Activated T-cell treated with anti-CD3 and anti-CD28 coated beads, Interleukin-2, amount 50 U/mL, for 48 hours (primary cell): ENCODE measurements around the gene STMN1.

ENCODE experiments used
- DNase-seq, 2 experiments: peaks; one replicate each; pipeline ENCODE4 v3.0.0-alpha.2; 2020

STMN1 gene

GRCh38 chr1:25918615-25919014 lies 12.4 kb upstream of the STMN1 start:
- DNase-seq: no peak

DNA sequence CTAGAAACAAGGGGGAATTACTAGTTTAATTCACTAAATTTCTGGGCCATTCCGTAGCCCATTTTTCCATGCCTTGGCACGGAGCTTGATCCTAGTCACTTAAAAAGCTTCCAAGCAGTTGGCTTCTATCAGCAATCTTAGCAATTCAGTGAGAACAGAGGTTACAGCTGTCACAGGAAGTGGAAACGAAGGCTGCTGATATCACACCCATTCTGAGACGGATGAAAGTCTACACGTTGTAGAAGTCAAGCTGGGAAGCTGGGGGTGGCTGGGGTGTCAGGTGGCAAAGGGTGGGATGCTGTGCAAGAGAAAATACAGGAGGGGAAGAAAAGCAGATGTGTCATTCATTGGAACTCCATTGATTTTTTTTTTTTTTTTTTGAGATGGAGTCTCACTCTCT lies 11.8 kb upstream of the STMN1 start:
- DNase-seq: no peak

DNA sequence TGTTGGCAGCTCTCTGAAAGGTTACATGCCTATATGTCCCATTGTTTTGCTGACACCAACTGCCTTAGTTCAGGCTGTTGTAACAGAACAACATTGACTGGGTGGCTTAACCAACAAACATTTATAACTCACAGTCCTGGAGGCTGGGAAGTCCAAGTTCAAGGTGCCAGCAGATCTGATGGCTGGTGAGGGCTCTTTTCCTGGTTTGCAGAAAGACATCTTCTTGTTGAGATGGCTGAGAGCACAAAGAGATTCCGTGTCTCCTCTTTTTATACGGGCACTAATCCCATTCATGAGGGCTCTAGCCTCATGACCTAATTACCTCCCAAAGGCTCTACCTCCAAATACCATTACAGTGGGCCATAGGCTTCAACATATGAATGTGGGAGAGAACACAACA lies 10.2 kb upstream of the STMN1 start:
- DNase-seq: no peak

DNA sequence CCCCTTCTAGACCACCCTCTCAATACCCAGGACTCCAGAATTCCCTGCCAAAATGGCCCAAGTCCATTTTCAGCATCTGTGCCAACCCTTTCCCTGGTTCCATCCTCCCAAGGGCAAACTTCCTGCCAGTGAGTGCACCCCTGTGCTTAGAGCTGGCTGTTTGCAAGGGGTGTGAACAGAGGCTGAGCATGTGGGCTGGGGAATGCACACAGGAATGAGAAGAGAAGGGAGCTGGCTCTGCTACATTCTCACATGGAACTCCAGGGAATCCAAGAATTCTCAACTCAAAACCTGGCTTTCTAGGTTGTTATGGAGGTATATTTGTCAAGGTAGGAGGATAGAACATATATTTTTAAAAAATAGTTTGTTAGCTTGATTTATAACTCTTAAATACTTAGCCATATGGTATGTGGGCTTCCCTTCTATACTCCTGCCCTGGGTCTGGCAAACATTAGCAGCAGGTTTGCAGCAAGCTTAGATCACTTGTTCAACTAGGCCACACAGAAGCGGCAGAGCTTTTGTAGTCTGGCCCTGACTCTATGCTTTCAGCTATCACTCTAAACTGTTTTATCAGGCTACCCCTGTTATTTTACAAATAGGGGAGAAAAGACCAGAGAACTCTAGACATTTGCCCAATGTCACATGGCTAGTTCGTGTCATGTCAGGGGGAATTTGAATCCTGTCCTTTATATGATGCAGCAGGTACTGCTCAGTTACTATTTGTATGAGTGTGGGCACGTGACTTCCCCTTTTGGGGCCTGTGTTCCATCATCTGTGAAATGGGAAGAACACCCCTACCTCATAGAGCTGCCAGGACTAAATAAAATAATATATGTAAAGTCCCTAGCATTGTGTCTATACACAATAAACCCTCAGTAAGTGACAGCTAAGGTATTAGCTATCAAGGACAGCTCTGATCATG lies 8.1 kb upstream of the STMN1 start:
- DNase-seq: no peak

- no peak for DNase-seq
Measured at GRCh38 chr1:25913206-25913605, 7.0 kb upstream of the STMN1 start.

DNA sequence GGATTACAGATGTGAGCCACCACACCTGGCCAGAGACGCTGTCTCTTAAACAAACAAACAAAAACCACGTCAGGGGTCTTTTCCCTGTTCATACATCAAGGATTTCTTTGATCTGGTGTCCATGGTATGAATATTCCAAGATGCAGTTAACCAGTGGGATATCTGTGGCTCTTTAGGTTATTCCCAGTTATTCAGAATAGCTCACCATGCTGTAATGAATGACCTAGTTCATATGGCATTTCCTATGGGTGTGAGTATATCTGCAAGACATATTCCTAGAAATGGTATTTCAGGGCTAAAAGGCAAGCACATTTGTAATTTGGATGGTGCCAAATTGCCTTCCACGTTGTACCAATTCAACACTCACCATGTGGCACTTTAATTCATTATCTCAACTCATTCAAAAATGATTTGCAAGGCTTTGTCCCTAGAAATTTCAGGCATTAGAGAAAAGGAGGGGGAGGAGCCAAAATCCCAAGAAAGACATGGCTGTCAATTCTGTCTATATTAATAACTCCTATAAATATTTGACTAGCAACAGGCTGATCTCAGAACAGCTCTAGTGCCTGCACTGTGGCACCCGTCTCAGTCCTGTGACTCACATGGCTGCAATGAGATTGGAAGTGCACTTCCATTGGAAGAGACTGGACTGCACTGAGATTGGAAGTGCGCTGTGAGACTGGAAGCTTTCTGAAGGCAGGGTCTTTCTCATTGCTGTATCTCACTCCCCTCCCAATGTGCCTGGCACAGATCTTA lies 6.0 kb upstream of the STMN1 start:
- no peak for DNase-seq

DNA sequence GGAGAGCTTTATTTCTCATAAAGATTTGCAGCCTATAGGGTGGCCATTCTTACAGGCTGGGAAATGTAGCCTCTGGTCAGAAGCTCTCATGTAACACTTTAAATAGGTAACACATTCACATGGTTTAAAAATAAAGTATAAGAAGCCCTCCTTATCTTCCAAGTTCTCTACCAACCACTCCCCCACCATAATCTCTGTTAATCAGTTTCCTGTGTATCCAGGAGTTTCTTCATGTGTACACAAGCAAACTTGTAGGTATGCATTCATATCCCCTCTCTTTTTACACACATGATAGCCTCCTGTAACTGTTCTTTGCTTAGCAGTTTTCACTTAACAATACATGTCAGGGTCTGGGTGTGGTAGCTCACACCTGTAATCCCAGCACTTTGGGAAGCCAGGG lies 4.9 kb upstream of the STMN1 start:
- DNase-seq: no peak

- DNase-seq: no peak
Measured at GRCh38 chr1:25909040-25909439, 2.8 kb upstream of the STMN1 start.

- no peak for DNase-seq
Measured at GRCh38 chr1:25908161-25908560, 1.9 kb upstream of the STMN1 start.

- DNase-seq: no peak
Measured at GRCh38 chr1:25907601-25908000, 1.4 kb upstream of the STMN1 start.

GRCh38 chr1:25906644-25907300 lies 553 bp upstream of the STMN1 start:
- DNase-seq: peak; percentile 48 to 56

DNA sequence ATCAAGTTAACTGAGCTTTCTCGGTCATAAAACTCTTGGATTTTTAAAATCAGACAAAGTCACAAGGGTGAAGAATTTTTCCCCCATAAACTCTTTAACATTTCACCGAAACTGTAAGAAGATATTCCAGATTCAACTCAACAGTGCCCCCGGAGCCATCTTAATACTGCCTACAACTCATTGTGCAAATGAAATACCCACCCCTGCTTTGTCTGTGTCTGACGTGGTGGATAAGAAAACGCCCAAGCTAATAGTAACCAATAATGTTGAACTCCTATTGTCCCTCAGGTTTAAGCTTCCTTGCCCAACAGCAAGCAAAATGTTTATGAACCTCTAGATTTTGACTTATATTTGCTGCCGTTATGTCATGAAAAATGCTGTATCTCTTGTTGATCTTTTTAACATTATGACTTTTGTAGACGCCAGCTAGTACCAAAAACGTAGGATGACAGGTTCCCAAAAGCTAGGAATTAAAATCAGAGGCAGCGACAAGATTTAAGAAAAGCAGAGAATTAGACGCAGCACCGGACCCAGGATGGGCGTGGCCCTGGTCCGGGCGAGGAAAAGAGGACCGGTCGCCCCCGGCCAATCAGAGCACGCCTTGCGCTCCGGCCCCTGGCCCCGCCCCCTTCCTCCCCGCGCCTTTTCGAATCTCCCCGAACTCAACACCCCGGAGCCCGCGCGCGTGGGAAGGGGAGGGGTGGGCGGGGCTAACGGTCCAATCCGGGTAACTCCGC lies 1.1 kb downstream of the STMN1 start:
- DNase-seq: peak; percentile 99

DNA sequence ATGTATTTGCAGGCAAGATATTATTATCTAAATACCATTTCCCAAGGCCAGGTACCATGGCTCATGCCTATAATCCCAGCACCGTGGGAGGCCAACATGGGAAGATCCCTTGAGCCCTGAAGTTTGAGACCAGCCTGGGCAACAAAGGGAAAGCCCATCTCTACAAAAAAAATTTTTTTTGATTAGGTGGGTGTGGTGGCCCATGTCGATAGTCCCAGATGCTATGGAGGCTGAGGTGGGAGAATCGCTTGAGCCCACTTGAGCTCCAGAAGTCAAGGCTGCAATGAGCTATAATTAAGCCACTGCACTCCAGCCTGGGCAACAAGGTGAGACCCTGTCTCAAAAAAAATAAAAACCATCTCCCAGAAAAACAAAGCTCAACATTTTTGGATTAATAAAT lies 2.2 kb downstream of the STMN1 start:
- no peak for DNase-seq

- DNase-seq: no peak
Measured at GRCh38 chr1:25902462-25902861, 3.8 kb downstream of the STMN1 start.

DNA sequence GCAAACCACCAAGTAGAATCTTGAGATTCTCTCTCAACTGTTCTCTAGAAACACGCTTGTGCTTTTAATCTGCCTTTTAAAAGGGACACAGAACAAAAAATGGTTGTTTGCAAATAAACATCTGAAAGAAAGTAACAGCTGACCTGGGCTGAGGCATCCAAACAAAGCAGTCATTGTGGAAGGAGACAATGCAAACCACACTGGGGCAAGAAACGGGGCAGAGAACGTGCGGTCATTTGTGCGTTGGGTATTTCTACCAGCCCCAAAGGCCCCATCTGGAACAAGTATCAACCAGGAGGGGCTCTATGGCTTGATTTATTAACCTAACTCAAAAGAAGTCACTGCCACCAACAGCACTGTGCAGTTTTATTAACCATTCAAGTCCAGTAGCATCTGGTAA lies 6.0 kb downstream of the STMN1 start:
- DNase-seq: no peak

- DNase-seq: no peak
Measured at GRCh38 chr1:25899792-25900191, 6.4 kb downstream of the STMN1 start.

DNA sequence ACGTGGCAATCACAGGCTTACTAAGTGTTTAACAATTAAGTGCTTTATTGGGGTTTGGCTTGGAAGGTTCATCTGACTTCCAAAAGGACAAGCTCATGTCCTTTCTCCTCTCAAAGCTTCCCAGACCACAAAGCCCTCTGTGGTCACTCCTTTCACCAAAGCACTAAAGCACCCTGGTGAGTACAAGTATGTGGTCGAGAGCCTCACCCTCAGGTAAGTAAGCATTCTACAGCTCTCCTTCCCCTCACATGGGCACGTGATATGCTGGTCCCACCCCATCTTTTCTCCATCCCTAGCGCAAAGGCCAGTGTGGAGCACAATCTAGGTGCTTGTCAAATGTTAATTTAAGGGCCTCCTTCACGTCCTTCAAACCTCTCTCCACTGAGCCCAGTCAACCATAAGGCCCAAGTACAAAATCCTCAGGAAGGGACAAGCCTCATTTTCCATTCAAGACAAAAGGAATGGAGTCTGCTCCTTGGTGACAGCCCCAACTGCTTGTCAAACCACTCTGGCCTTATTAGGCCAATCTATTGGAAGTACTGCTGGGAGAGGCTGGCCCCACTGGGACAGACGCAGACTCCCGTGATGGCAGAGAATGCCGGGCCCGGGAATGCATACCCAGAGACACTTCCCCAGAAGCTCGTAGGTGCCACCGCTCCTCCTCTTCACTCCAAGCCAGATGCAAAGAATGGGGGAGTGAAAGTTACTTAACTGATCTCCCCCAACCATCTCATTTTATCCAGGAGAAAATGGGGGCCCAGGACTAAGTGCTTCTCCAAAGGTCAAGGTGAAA lies 7.8 kb downstream of the STMN1 start:
- DNase-seq: no peak

DNA sequence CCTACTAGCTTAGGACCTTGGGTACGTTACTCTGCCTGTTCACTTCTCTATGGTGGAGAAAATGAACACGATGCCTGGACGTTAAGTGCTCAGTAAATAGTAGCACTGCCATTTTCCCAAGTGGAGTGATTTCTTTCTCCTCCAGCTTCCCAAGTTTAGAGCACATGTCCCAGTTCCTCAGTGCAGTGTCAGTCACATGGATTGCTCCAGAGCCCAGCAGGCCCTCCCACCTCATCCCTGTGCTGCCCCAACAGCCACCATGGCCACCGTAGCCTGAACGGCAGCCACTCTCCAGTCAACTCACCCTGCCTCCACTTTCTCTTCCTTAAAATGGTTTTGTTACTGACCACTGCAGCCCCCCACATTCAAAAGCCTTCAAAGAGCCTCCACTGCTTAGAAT lies 8.5 kb downstream of the STMN1 start:
- no peak for DNase-seq

DNA sequence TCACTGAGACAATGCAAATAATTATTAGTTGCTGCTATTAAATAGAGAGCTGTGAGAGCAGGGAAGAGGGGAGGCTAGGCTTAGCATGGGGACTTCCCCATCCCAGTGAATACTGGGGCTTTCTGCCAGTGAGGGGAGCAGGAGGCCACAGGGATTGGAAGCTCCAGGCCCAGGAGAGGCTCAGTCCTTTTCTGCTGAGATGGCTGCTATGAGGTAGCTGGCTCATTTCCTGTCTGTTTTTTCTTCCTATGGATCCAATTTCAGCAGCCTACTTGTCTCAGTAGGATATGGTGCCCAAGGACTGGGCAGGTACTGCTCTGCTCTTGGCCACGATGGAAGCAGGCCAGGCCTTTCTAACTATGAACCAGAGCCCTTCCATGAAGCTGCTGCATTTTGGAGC lies 10.0 kb downstream of the STMN1 start:
- no peak for DNase-seq

DNA sequence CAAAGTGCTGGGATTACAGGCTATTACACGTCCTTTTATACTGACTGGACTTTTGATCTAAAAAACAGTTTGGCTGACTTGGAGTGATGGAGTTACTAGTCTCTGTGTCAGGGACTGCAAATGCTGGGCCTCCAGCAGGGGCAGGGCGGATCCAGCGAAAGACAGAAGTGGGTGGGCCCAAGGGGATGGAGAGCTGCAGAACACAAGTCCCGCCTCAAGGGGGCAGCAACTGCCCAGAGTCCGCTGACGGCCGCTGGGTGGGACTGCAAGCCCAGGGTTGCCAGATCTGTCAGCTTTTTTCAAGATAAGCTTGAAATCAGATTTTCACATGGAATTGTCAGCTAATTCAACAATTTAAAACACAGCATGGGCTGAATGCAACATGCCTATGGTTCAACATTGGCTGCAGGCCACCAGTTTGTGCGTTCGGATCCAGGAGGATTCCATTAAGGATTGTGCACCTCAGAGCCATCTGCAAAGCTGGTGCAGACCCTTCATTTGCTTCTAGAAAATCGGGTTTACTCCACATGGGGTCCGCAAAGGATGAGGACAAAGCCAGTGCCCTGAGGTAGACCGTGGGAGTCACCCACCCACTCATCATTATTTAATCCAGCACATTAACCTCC lies 10.7 kb downstream of the STMN1 start:
- peak; percentile 91 to 94 for DNase-seq

DNA sequence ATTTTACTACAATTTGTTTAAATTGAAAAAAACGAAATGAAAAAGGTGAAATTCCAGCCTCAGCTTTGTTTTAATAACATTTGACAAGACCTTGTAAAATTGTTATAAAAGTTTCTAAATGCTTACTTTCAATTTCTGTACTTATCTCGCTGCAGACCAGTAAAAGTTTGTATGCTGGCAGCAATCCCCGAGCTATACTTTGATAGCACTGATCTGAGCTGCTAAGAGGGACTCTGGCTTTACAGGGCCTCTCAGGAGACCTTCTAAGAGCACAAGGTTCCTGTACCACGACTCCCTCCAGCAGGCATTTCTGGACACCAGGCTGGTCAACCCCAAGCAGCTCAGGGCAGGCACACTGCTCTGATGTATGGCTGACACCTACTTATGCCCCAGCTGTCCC lies 13.1 kb downstream of the STMN1 start:
- no peak for DNase-seq

DNA sequence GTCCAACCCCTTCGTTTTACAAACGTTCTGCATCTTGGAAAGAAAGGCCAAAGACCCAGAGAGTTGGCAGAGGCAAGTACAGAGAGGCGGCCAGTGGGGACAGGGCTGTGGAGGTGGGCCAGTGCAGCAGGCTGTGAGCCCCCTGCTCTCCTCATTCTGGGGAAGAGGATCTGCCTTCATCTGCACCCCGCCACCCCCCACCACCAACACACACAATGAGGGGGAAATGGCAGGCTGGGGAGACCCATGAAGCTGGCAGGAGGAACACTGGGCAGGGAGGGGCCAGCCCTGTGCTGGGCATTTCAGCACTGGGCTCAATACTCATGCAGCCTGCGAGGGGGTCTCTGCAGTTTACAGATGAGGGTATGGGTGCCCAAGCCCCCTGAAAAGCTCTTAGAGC lies 14.6 kb downstream of the STMN1 start:
- DNase-seq: no peak
